Neural progenitor cell (in vitro differentiated cells): ENCODE measurements around the gene MAD1L1. TPM values are rescaled to one million over a fixed set of nuclear protein-coding genes. Genes with fewer than 3 reads are reported as not detected.
A peak's percentile ranks its signal among the peaks of the same experiment; 100 is the strongest.

Source experiments
- DNase-seq: peaks from one replicate; pipeline ENCODE4 v3.0.0-alpha.2; 2016; ENCODE audit warnings: low spot score
- H2AFZ ChIP-seq: fragments of 200-600 bp; sonication (generic); replicated peaks from 2 replicates; pipeline ENCODE4 v1.6.1; 2016; ENCODE audit warnings: antibody characterized with exemption
- H3F3A ChIP-seq: fragments of 200-600 bp; sonication (generic); 2 replicates; pipeline ENCODE4 v1.6.1; 2016; ENCODE audit warnings: antibody characterized with exemption, low read depth
- H3K27ac ChIP-seq: fragments of 200-600 bp; sonication (generic); 2 replicates; pipeline ENCODE4 v1.5.1; 2016; ENCODE audit warnings: mild to moderate bottlenecking
- H3K27me3 ChIP-seq: fragments of 200-600 bp; sonication (generic); 2 replicates; pipeline ENCODE4 v1.6.1; 2016; ENCODE audit warnings: mild to moderate bottlenecking, moderate library complexity
- H3K36me3 ChIP-seq: fragments of 200-600 bp; sonication (generic); 2 replicates; pipeline ENCODE4 v1.5.1; 2016
- H3K4me1 ChIP-seq: fragments of 200-600 bp; sonication (generic); 2 replicates; pipeline ENCODE4 v1.6.1; 2016; ENCODE audit warnings: mixed run types
- H3K4me2 ChIP-seq: fragments of 200-600 bp; sonication (generic); 2 replicates; pipeline ENCODE4 v1.6.1; 2016
- H3K4me3 ChIP-seq: fragments of 200-600 bp; sonication (generic); 2 replicates; pipeline ENCODE4 v1.5.1; 2016
- H3K79me2 ChIP-seq: fragments of 200-600 bp; sonication (generic); 2 replicates; pipeline ENCODE4 v1.6.1; 2016; ENCODE audit warnings: low read depth
- H3K9ac ChIP-seq: fragments of 200-600 bp; sonication (generic); 2 replicates; pipeline ENCODE4 v1.6.1; 2016
- H3K9me3 ChIP-seq: fragments of 200-600 bp; sonication (generic); 2 replicates; pipeline ENCODE4 v1.5.1; 2016; ENCODE audit warnings: low read depth
- H4K20me1 ChIP-seq: fragments of 200-600 bp; sonication (generic); 2 replicates; pipeline ENCODE4 v1.6.1; 2016; ENCODE audit warnings: low read depth
- H3K27ac Mint-ChIP-seq: 3 replicates; pipeline ENCODE4 v1.8.0; 2021; ENCODE audit warnings: mixed read lengths
- H3K27me3 Mint-ChIP-seq: 2 replicates; pipeline ENCODE4 v1.8.0; 2022; ENCODE audit warnings: low read depth, mild to moderate bottlenecking, inconsistent platforms, moderate library complexity, mixed read lengths; ENCODE audit not compliant: insufficient read depth
- H3K36me3 Mint-ChIP-seq: 3 replicates; pipeline ENCODE4 v1.8.0; 2021; ENCODE audit warnings: mixed read lengths
- H3K4me1 Mint-ChIP-seq: 3 replicates; pipeline ENCODE4 v1.8.0; 2021; ENCODE audit warnings: mixed read lengths
- H3K4me3 Mint-ChIP-seq: 3 replicates; pipeline ENCODE4 v1.8.0; 2021; ENCODE audit warnings: mild to moderate bottlenecking, moderate library complexity, mixed read lengths
- H3K9me3 Mint-ChIP-seq: 3 replicates; pipeline ENCODE4 v1.8.0; 2020; ENCODE audit warnings: mixed read lengths
- EZH2 ChIP-seq: fragments of 200-600 bp; sonication (generic); IDR thresholded peaks from 2 replicates; pipeline ENCODE4 v1.6.1; 2017; ENCODE audit warnings: antibody characterized with exemption, mild to moderate bottlenecking, moderate library complexity
- EZH2phosphoT487 ChIP-seq: fragments of 200-600 bp; sonication (generic); IDR thresholded peaks from 2 replicates; pipeline ENCODE4 v1.6.1; 2017; ENCODE audit warnings: antibody characterized with exemption
- total RNA-seq: library from RNA; depleted of rRNA; stranded (reverse); fragments of >200 nt; gene quantifications from 2 replicates; pipeline ENCODE4 v1.2.3, GENCODE V29; 2015; ENCODE audit warnings: low replicate concordance
- TF ChIP-seq, protein P1 (sequence below): fragments of 200-600 bp; sonication (generic); IDR thresholded peaks from 2 replicates; pipeline ENCODE4 v1.5.1; 2017; ENCODE audit warnings: antibody characterized with exemption, mild to moderate bottlenecking

MAD1L1 gene
- total RNA-seq, 1 donor from 2014 or later: 23.7 TPM

DNA sequence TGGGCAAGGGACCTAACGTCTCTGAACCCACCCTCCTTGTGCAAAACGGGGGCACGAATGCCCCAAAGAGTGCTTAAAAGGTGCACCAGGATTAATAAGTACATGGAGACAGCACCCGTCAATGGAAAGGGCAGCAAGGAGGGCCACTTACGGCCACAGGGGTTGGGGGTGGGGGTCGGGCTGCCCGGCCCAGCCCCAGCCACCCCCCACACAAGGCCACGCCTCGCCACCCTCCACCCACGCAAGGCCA is 213.4 kb downstream of the MAD1L1 start:
- Mint-ChIP-seq H3K27me3 (peaks cover 8% of the 10 kb centered on the region), H3K4me3 (no peak overlapping the region), H3K9me3 (peaks cover 6% of the 10 kb centered on the region), H3K27ac (no peak overlapping the region), H3K36me3 (peaks cover 5% of the 10 kb centered on the region), H3K4me1 (peaks cover 41% of the 10 kb centered on the region)
- no peak overlapping the region for H2AFZ ChIP-seq
- no peak for DNase-seq
- H3K27me3 ChIP-seq: no peaks in the 10 kb centered on the region
- H3K4me3 ChIP-seq: no peak overlapping the region
- no peak overlapping the region for H3K27ac ChIP-seq
- no peaks in the 10 kb centered on the region for H3K9me3 ChIP-seq
- H3K9ac ChIP-seq: no peak overlapping the region
- H3K4me2 ChIP-seq: no peak overlapping the region
- H3K79me2 ChIP-seq: peaks cover 7% of the 10 kb centered on the region
- H4K20me1 ChIP-seq: peaks cover 16% of the 10 kb centered on the region
- peaks cover 17% of the 10 kb centered on the region for H3K4me1 ChIP-seq
- no peaks in the 10 kb centered on the region for H3K36me3 ChIP-seq
- peaks cover 10% of the 10 kb centered on the region for H3F3A ChIP-seq
- TF ChIP-seq EZH2 (no peak), EZH2phosphoT487 (no peak)
- TF ChIP-seq, protein P1, sequence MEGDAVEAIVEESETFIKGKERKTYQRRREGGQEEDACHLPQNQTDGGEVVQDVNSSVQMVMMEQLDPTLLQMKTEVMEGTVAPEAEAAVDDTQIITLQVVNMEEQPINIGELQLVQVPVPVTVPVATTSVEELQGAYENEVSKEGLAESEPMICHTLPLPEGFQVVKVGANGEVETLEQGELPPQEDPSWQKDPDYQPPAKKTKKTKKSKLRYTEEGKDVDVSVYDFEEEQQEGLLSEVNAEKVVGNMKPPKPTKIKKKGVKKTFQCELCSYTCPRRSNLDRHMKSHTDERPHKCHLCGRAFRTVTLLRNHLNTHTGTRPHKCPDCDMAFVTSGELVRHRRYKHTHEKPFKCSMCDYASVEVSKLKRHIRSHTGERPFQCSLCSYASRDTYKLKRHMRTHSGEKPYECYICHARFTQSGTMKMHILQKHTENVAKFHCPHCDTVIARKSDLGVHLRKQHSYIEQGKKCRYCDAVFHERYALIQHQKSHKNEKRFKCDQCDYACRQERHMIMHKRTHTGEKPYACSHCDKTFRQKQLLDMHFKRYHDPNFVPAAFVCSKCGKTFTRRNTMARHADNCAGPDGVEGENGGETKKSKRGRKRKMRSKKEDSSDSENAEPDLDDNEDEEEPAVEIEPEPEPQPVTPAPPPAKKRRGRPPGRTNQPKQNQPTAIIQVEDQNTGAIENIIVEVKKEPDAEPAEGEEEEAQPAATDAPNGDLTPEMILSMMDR: no peak

DNA sequence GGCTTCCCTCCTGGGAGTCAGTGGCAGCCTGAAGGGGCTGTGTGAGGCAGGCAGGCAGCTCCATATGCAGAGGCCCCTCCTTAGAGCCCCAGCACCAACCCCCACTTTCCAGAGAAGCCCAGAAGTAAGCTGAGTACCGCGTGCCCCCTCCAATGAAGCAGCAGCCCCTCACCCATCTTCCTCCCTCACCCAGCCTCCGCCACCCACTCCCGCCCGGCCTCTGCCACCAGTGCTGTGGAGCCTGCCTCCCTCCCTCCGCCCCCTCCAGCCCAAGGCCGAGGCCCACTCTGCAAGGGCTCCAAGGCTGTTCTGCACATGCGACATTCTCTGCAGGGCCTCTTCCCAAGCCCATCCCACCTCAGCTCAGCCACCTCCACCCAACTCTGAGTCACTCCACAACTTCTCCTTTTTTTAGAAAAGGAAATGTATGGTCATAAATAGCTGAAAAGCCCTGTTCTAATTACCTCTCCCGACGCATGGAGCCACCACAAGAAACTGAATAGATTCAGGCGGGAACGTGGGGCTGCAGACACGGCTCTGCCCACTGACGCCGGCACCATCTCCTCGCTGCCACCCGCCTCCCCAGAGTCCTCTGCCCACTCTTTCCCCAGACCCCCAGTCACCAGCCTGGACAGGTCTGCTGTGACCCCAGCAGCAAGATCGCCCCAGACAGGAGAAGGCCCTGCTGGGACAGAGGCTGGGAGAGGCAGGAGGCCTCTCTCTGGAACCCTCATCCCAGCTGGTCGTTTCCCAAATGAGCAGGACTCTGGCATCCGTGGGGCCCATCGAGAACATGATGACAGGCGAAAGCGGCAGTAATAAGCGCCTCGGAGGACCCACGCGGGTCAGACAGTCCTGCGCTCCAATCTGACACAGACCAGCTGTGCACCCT is 213.9 kb downstream of the MAD1L1 start:
- Histone ChIP-seq H3K9ac (no peak overlapping the region), H3K27me3 (no peaks in the 10 kb centered on the region), H3K79me2 (peaks cover 7% of the 10 kb centered on the region), H4K20me1 (peaks cover 16% of the 10 kb centered on the region), H3K4me1 (peaks cover 17% of the 10 kb centered on the region), H3K4me3 (no peak overlapping the region), H3K9me3 (no peaks in the 10 kb centered on the region), H3K4me2 (no peak overlapping the region), H3F3A (peaks cover 10% of the 10 kb centered on the region), H3K36me3 (no peaks in the 10 kb centered on the region), H3K27ac (no peak overlapping the region), H2AFZ (no peak overlapping the region)
- Mint-ChIP-seq H3K27ac (peak overlapping the region; percentile 32), H3K4me3 (no peak overlapping the region), H3K36me3 (no peaks in the 10 kb centered on the region), H3K27me3 (peaks cover 8% of the 10 kb centered on the region), H3K9me3 (peaks cover 2% of the 10 kb centered on the region), H3K4me1 (peaks cover 41% of the 10 kb centered on the region)
- TF ChIP-seq, protein P1: no peak
- TF ChIP-seq EZH2phosphoT487: no peak
- TF ChIP-seq EZH2: no peak
- DNase-seq: no peak

DNA sequence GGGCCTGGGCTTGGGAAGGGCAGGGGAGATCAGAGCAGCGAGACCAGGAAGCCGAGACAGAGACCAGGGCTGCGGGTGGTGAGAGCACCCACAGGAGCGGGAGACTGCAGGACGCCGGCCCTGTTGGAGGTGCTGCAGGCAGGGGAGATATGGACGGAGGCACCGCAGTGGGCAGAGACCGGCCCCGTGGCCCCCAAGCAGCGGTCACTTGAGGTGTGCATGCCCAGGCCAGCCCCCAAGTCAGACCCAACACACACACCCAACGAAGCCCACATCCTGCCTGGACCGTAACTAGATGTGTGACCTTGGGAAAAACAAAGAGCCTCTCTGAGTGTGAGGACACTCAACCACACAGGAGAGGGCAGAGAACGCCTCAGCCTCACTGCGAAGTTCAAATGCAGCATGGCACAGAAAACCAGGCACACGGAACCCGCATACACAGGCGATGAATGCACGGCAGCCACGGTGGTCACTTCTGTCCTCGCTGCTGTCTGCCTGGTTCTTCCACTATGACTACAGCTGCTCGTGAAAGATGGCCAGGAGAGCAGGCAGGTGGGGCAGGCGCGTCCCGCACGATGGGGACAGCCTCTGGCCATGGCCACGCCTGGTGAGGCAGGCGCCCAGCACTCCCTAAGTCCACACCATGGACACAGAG is 214.7 kb downstream of the MAD1L1 start:
- no peaks in the 10 kb centered on the region for H3K9me3 ChIP-seq
- peaks cover 7% of the 10 kb centered on the region for H3K79me2 ChIP-seq
- peaks cover 17% of the 10 kb centered on the region for H3K4me1 ChIP-seq
- Mint-ChIP-seq H3K27me3 (peaks cover 7% of the 10 kb centered on the region), H3K9me3 (no peaks in the 10 kb centered on the region), H3K36me3 (no peaks in the 10 kb centered on the region), H3K27ac (peak overlapping the region; percentile 66), H3K4me3 (no peak overlapping the region), H3K4me1 (peaks cover 41% of the 10 kb centered on the region)
- DNase-seq: no peak
- H3K27me3 ChIP-seq: no peaks in the 10 kb centered on the region
- H3K27ac ChIP-seq: no peak overlapping the region
- H3K9ac ChIP-seq: no peak overlapping the region
- H2AFZ ChIP-seq: no peak overlapping the region
- TF ChIP-seq, protein P1: no peak
- TF ChIP-seq EZH2: no peak
- no peak for TF ChIP-seq EZH2phosphoT487
- H4K20me1 ChIP-seq: peaks cover 16% of the 10 kb centered on the region
- H3K4me2 ChIP-seq: no peak overlapping the region
- H3K4me3 ChIP-seq: no peak overlapping the region
- no peaks in the 10 kb centered on the region for H3K36me3 ChIP-seq
- peaks cover 10% of the 10 kb centered on the region for H3F3A ChIP-seq
